Anterior cingulate cortex (tissue), 58 donors: ENCODE results near the gene KHDC4.

Experiments used
- DNase-seq, 58 donors: peaks; one replicate each; lab custom pipeline; 2025; lab: John Stamatoyannopoulos, UW

The KHDC4 gene

GRCh38 chr1:155970531-155971167, 36.4 kb upstream of the KHDC4 start:
- peak in 52 of 58 donors; percentile 29 to 85 (median 66) for DNase-seq

GRCh38 chr1:155969377-155969791, 35.2 kb upstream of the KHDC4 start:
- peak in 43 of 58 donors; percentile 27 to 79 (median 58) for DNase-seq

GRCh38 chr1:155968670-155969069, 34.5 kb upstream of the KHDC4 start:
- DNase-seq, result peak in 54 of 58 donors; percentile 35 to 91 (median 80)

DNA sequence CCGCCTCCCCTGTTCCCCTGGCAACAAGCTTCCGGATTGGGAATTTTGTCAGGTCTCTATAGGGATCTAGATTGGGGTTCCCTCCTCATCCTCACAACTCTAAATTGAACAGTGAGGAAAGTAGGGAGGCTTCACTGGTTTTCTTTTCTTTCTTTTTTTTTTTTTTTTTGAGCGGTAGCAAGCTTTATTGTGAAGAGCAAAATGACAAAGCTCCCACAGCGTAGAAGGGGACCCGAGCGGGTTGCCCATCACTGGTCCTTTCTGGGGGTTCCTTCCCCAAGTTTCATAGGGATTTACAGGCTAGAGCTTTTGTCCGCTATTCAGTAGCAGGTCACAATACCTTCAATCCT, 33.8 kb upstream of the KHDC4 start:
- DNase-seq, result no peak

DNA sequence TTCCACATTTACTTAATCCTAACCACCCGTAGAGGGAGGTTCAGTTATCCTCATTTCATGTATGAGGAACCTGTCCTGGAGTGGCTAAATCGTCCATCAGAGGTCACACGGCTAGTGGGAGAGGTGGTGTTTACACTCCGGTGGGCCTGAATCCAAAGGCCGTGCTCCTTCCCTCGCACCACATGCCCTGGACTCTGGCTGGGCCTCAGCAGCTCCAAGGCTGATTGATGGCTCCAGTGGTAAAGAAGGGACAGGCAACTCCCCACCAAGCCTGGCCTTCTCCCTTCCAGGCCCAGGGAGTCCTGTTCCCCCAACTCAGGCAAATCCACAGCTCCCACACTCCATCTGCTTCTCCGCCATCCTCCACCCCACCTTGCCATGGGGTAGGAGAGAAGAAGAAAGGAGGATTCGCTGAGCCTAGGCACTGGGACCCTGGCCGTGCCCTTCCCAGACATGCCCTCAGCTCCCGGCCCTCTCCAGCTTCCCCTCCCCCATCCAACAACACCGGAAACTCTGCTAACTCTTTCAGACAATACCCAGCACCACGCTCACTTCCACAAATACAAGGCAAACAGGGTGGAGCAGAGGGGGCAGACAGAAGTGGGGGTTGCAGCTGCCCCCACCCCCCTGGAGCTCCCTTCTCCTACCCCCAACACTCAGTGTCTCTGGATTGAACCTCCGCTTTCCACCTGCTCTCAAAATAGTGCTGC, 33.3 kb upstream of the KHDC4 start:
- DNase-seq, result peak in 20 of 58 donors; percentile 23 to 70 (median 43)

DNA sequence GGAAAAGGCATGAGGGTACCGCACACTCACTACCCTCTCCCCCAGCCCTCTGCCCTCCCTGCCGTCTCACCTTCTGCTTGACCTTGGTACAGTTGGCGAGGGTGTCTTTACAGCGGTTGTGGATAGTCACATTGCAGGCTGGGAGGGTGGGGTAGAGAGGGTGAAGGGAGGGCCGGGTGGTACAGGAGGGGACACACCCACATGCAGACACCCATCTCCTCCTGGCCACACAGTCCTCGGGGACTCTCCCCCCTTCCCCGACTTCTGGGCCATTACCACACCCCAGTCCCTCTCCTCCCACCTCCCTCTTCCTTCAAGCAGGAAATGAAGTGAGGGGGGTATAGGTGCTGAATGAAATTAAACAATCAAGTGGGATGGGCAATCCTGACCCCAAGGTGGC, 32.5 kb upstream of the KHDC4 start:
- no peak for DNase-seq

DNA sequence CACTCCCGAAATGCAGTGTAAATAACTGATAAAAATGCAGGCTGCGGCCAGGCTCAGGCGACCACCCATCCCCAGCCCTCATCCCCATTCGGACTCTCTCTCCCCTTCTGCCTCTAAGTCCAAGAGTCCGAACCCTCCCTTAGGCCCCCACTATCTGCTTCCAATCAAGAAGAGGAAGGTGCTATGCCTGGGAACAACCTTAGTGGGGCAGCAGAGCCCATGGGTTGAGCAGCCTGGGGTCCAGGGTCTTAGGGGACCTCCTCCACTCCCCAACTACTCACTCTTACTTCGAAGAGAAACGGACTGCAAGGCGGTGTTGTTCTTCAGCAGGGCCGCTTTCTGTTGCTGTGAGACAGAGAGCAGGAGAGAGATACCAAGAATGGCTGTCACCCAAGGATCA, 31.9 kb upstream of the KHDC4 start:
- peak in 5 of 58 donors; percentile 12 to 22 (median 19) for DNase-seq

GRCh38 chr1:155964193-155964592, 30.0 kb upstream of the KHDC4 start:
- peak in 3 of 58 donors; percentile 10 to 39 (median 31) for DNase-seq

- DNase-seq, result peak in 2 of 58 donors; percentile 7 to 56
These were observed 28.5 kb upstream of the KHDC4 start for GRCh38 chr1:155962599-155963211.

DNA sequence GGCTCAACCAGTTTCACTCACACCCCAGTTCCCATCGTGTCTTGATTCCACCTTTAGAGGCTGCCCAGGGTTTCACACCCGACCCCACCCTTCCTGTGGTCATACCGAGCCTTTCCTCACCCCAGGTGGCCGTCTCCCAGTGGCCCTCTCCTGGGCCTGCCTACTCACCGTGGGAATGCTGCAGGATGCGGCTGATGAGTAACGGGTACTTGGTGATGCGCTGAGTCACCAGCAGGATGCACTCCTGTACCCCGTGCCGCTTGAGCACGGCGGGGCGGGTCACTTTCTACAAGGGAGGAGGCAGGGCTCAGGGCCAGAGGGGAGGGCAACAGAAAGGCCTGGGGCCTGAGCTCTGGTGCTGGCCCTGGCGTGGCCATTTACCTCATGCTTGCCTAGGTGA, 27.7 kb upstream of the KHDC4 start:
- peak in 25 of 58 donors; percentile 17 to 66 (median 32) for DNase-seq

DNA sequence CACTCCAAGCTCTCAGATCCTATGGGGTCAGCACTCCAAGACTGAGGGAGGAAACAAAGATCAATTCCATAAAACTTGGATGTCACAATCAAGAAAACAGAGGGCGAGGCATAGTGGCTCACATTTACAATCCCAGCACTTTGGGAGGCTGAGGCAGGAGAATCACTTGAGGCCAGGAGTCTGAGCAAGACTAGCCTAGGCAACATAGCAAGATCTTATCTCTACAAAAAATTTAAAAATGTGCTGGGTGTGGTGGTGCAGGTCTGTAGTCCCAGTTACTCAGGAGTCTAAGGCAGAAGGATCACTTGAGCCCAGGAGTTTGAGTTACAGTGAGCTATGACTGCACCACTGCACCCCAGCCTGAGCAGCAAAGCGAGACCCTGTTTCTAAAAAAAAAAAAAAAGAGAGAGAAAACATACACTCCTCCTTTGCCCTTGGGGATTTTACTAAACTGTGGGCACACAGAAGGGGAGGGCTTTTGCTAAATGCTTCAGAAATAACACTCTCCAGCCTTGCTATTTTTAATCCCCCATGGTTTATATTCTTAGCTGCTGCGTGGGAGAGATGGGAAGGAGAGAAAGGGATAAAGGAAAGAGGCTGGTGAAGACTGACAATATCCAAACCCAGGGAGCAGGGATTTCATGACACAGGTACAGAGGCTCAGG, 26.0 kb upstream of the KHDC4 start:
- peak in 1 of 58 donors; percentile 49 for DNase-seq

DNA sequence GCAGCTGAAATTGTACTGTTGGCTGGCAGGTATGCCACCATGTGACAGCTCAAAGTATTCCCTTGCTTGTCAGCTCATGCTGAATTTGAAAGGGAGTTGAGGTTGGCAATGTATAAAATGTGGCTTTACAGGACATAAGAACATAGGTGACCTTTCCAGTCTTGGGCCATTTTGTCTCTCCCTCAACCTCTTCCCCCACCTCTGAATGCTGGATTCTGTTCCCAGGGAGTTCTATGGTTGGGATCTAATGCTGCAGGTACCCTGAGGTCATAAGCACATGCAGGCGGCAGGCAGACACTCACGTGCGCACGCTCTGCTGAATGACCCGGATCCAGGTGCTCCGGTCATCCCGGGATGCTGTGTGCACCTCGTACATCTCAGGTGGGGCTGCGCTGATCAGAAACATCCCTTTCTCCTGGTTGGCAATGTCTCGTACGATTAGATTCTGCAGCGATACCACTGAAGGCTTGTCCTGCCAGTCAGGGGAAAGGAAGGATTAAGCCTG, 23.2 kb upstream of the KHDC4 start:
- DNase-seq, result no peak

GRCh38 chr1:155954645-155955044, 20.4 kb upstream of the KHDC4 start:
- DNase-seq, result no peak

DNA sequence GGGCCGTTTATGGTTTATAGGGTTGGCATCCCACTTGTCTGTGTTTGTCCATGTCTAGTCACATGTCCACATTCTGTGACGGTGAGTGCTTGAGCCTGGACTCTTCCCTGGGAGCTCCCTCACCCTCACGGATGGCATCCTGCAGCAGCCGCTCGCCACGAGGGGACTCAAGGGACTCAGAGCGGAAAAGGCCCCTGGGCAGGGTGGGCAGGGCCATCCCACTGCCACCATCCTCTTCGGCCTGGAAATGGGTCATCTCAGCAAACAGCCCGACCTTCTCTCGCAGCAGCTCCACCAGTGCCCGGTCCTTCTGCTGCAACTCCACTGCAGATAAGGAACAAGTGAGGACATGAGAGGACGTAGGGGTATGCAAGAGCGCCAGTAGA, 18.3 kb upstream of the KHDC4 start:
- DNase-seq, result no peak

DNA sequence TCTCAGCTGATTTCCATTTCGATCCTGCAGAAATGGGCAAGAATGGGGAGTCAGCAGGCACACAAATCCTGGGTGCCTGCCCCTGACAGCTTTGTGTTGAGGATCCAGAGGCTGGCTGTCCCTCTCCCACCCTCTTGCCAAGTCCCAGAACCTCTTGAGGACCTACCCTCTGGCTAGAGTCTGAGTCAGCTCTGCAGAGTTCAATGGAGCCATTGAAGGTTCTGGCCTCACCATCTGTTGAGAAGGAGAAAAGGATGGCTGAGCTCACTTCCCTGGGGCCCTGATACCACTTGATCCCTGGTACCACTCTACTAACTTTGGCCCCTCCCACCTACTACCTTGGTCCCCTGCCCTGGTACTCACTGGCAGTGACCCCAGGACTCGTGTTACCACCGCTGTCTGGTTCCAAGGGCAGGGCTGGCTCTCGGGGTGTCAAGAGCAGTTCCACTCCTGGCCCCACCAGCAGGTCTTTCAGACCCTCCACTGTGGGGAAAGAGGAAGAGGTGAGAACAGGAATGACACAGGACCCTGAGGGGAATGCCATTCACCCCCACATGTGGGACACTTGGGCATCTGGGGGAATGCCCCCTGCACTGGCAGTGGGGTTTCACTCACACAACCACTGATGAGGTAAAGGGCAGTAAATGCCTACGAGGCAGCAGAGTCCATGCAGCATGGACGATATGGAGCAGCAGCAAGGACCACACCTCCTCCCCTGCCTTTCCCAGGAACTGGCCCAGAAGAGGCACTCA, 17.7 kb upstream of the KHDC4 start:
- DNase-seq, result no peak

GRCh38 chr1:155950829-155951228, 16.6 kb upstream of the KHDC4 start:
- DNase-seq, result no peak

- no peak for DNase-seq
These were observed 13.5 kb upstream of the KHDC4 start for GRCh38 chr1:155947741-155948140.

DNA sequence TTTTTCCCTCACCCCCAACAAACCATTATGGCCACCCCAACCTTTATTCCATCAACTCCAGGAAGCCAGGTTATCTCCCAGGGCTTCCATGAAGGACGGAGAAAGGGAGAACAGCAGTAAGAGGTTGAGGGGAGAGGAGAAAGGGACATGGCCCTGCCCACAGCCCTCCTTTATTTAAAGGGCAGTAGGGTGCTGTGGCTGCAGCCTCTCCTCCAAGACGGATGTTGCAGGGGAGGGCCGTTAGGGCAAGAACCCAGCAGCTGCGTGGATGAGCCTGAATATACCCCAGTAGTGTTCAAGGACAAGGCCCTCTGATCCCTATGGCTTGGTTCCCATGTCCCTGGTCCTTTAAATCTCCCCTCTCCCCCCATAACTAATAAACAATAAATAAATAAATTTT, 13.1 kb upstream of the KHDC4 start:
- no peak for DNase-seq

DNA sequence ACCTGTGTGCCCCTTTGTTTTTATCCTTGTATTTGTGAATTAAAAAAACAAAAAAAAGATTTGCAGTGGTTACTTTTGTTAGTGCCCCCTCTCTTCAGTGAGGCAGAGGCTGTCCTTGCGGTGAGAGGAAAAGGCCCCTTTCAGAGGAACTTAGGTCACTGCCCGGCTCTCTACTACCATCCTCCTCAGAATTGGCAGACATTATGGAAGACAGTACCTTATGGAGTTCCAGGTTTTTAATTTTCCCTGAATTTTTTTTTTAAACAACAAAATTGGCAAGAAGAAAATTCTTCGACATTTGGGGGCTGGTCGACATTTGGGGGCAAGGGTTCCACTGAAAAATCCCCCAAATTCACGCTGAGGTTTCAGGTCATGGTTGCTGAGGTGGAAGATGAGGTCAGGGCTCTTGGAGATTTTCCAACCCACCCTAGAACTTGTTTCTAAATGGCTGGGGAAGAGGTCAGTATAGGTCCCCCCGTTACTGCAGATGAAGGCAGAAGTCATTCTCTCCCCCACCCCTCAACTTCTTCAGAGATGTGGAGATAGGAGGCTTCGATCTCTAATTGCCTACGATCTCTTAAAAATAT, 12.5 kb upstream of the KHDC4 start:
- DNase-seq, result no peak

GRCh38 chr1:155944444-155944799, 10.2 kb upstream of the KHDC4 start:
- DNase-seq, result no peak
